T1000 (cell line): ENCODE data around the gene PIK3C3.
A peak's percentile ranks its signal among the peaks of the same experiment; 100 is the strongest.
"Not testable (repeated sequence)": the region's sequence is repeated elsewhere in the genome, so short reads cannot be mapped to it uniquely, and the experiment has no call there.

Experiments used
- DNase-seq: peaks from one replicate; lab custom pipeline; 2025; ENCODE audit warnings: mixed read lengths; lab: John Stamatoyannopoulos, UW

The PIK3C3 gene

DNA sequence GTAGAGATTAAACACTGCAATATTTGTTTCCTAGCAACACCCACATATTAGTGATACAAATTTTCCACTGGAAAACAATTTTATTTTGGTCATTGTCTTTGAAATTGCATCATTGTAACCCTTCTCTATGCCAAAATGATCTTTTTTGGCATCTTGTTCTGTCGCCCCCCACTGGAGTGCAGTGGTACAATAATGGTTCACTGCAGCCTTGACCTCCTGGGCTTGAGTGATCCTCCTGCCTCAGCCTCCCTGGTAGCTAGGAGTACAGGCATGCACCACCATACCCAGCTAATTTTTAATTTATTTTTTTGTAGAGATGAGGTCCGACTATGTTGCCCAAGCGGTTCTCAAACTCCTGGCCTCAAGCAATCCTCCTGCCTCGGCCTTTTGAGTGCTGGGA is 117.4 kb downstream of the PIK3C3 start:
- no peak for DNase-seq

- no peak for DNase-seq
Measured at GRCh38 chr18:42074704-42075103, 119.7 kb downstream of the PIK3C3 start.

DNA sequence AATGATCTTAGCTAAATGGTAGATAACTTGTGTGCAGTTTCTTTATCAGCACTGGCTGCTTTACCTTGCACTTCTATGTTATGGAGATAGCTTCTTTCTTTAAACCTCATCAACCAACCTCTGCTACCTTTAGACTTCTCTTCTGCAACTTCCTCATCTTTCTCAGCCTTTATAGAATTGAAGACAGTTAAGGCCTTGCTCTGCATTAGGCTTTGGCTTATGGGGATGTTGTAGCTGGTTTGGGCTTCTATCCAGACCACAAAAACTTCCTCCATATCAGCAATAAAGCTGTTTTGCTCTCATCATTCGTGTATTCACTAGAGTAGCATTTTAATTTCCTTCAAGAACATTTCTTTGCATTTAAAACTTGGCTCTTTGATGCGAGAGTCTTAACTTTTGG is 123.7 kb downstream of the PIK3C3 start:
- no peak for DNase-seq

- no peak for DNase-seq
Measured at GRCh38 chr18:42080340-42080739, 125.3 kb downstream of the PIK3C3 start.

DNA sequence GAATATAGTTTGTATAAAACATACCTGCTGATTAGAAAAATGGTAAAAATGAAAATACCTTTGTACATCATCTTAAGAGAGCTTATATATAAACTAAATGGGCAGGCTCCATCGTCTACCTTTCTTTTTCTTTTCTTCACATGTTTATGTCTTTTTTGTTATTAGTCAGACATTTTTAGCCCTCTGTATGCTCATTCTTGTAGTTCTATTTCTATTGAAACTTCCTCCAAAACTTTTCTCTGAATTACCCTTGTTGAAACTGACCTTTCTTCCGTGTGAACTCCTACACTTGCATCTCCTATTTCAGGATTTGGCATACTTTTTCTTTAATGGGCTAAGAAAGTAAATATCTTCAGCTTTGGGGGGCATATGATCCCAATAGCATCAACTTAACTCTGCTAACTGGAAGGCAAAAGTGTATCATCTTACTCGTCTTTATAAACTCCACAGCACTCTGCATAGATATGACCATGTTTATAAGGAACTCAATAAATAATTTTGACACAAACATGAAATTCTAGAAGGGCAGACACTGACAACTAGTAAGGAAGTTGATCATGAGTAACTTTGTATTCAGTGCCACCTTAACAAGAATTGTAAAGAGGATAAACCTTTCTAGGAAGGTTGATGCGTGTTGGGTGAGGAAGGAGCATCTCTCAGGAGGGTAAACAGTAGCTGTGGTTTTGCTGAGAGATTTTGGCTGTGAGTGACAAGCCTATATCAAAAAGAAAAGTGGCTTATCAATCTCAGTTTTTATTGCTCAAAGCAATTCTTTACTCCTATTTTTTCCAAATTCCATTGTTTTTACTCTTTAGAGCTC is 127.6 kb downstream of the PIK3C3 start:
- DNase-seq = no peak

DNA sequence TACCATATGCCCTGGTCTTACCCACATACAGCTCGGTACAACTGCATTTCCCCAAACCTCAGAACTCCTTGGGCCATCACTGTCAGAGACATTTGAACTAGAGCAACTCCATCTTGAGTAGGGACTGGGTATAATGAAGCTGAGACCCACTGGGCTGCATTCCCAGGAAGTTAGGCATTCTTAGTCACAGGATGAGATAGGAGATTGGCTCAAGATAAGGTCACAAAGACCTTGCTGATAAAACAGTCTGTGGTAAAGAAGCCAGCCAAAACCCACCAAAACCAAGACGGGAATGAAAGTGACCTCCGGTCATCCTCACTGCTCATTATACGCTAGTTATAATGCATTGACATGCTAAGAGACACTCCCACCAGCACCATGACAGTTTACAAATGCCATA is 131.3 kb downstream of the PIK3C3 start:
- peak; percentile 8 for DNase-seq

GRCh38 chr18:42087235-42087634 is 132.2 kb downstream of the PIK3C3 start:
- no peak for DNase-seq

GRCh38 chr18:42087876-42088275 is 132.8 kb downstream of the PIK3C3 start:
- DNase-seq = no peak

GRCh38 chr18:42092848-42093247 is 137.8 kb downstream of the PIK3C3 start:
- no peak for DNase-seq

GRCh38 chr18:42094875-42095274 is 139.8 kb downstream of the PIK3C3 start:
- DNase-seq = no peak

DNA sequence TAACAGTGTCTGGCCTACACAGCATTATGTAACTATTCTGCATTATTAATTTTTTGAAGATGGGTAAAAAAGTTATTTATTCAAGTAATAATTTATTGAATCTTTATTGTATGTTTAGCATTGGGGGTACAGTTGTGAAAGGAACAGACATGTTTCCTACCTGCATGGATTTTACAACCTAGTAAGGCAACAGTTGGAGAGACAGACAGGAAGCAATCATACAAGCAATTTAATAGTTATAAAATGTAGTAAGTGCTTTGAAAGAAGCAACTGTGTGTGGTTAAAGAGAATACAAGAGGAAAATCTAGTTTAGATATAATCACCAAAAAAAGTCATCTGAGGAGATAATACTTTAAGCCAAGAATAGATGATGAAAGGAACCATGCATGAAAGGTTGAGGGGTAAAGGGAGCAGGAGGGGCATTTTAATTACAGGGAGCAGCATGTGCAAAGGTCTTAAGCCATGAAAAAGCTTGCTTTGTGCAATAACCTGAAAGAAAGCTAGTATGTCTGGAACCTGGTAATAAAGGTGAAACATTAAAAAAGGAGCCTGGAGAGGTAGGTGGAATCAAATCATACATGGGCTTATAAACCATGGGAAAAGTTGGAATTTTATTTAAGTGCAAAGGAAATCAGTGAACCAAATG is 140.8 kb downstream of the PIK3C3 start:
- no peak for DNase-seq

- DNase-seq = no peak
Measured at GRCh38 chr18:42100248-42100647, 145.2 kb downstream of the PIK3C3 start.

GRCh38 chr18:42100911-42101310 is 145.9 kb downstream of the PIK3C3 start:
- DNase-seq = no peak

GRCh38 chr18:42105394-42105793 is 150.4 kb downstream of the PIK3C3 start:
- DNase-seq = no peak

DNA sequence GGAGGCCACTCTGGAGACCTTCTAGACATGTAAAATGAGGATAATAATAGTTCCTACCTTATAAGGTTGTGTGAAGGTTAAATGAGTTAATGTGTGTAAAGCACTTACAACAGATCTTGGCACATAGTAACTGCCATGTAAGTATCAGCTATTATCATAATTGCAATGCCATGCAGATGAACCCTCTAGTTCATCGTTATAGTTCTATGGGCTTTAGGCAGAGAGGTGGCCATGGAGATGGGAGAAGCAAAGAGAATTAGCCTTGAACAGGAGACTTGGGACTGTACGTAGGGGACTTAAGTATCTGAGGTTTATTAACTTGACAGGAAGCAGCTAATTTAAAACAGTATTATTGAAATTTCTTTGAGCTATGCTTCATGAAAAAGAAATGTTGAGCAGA is 151.8 kb downstream of the PIK3C3 start:
- DNase-seq = no peak

DNA sequence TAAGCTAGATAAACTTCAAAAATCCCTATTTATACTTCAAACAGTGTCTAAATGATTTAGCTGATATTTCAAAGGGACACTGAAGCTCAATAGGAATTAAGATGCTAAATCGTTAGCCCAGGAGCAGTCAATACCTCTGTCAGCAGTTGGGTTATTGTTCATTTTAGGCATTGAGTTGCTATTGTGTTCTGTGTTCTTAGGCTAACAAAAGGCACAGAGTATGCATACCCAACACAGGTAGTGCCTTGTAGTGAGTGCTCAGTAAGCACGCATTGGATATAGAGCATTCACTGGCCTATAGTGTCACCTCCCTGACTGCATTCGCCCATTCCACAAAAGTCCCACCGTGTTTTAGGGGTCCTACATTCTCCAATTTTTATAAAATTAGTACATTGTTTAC is 152.3 kb downstream of the PIK3C3 start:
- no peak for DNase-seq

DNA sequence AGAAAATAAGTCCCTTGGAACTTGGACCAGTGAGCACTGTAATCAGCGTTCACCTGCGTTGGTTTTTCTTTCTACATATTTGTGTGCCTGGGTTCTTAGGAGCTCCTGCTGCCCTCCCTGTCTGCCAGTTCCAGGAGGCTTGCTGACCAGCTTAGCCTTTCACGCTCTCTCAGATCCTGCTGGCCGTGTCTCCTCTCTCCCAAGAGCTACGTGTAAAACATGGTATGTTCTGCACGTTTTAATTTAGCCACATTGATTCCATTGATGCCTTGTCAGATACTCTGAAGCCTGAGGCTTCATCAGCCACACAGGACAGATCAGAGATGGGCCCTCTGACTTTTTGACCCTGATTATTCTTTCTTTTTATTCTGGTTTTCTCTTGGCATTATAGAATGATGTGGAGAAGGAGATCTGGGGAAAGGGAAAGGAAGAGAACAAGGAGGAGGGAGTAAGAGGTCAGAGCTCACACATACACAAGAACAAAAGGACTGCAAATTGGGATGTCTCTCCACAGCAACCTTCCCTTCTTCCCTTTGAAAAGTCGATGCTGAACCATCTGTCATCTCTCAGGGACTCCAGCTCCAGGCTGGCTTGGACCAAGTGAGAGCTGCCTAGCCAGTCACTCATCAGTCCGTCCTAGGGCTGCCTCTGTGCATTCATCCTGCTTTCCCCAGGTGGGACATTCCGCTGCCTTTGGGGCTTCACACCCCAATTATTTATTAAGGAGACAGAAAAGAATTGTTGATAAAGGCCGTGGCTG is 152.8 kb downstream of the PIK3C3 start:
- DNase-seq = no peak

GRCh38 chr18:42112147-42112546 is 157.1 kb downstream of the PIK3C3 start:
- not testable (repeated sequence) for DNase-seq

- no peak for DNase-seq
Measured at GRCh38 chr18:42112657-42113420, 157.8 kb downstream of the PIK3C3 start.

GRCh38 chr18:42113529-42114191 is 158.6 kb downstream of the PIK3C3 start:
- DNase-seq = no peak

DNA sequence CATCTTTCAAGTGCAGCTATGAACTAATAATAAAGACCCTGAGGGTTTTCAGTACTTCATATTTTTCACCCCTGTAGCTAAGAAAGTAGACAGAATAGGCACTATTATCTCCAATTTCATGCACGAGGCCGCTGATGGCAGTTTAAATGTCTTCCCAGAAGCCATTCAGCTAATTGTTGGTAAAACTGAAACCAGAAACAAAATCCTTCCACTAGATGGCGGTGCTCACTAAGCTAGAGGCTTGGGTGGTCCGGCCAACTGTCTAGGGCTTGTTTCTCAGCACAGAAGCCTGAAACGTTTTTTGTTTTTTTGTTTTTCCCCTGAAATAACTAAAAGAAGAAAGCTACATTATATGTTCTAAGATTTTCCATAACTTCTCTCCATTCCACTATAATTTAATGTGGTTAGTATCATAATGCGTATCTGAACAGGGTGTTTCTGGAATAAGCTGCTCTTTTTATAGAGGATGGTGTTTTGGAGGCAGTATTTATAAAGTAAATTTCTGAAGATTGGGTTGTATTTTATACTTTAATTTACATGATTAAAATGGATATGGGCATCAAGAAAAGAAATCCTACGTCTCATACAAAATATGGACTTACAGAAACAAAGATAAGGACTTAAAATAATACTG is 159.4 kb downstream of the PIK3C3 start:
- DNase-seq = peak; percentile 35
